GM12878 (cell line): Measurements from ENCODE around the gene TRIM71. TPM values are rescaled to one million over a fixed set of nuclear protein-coding genes. Genes with fewer than 3 reads are reported as not detected.

Experiments used
- ATAC-seq: fragments of 200-7000 bp; cut with Tn5 transposase; 3 replicates; pipeline ENCODE4 v1.9.1; 2020; ENCODE audit warnings: mild to moderate bottlenecking, moderate library complexity
- BruUV-seq: library from RNA; stranded (reverse); fragments of 400-500 nt; replicated peaks from 2 replicates; lab custom pipeline; 2021; lab: Mats Ljungman, UMichigan
- CTCF ChIA-PET: fragments of 300-600 bp; sonication (Branson Sonifier 250); formaldehyde crosslinking; extraction: SDS; loops from one replicate; lab custom pipeline; 2021; ENCODE audit warnings: inconsistent platforms; lab: Yijun Ruan, JAX
- POLR2A ChIA-PET: fragments of 350-600 bp; formaldehyde crosslinking; extraction: SDS; loops from one replicate; lab custom pipeline; 2021; ENCODE audit warnings: inconsistent platforms; lab: Charles Lee
- RAD21 ChIA-PET: fragments of 300-600 bp; sonication (Branson Sonifier 250); formaldehyde crosslinking; loops from one replicate; lab custom pipeline; 2023; ENCODE audit warnings: antibody characterized with exemption; ENCODE audit not compliant: unreplicated experiment; lab: Charles Lee
- SMC1A ChIA-PET: fragments of 300-600 bp; sonication (Branson Sonifier 250); formaldehyde crosslinking; loops from one replicate; lab custom pipeline; 2023; ENCODE audit not compliant: unreplicated experiment, uncharacterized antibody; lab: Charles Lee
- DNase-seq: peaks from one replicate; pipeline ENCODE4 v3.0.0-alpha.2; 2011; ENCODE audit warnings: low read depth, low spot score
- FAIRE-seq: peaks from 3 replicates; lab custom pipeline; 2011; peaks lifted over from hg19 to GRCh38; lab: Jason Lieb, UNC
- H2AFZ ChIP-seq: 2 replicates; pipeline ENCODE4 v1.6.0; 2011; ENCODE audit warnings: low read depth, low read length, control low read depth; ENCODE audit not compliant: control insufficient read depth
- H3K27ac ChIP-seq: 2 replicates; pipeline ENCODE4 v1.5.1; 2011; ENCODE audit warnings: control low read depth; ENCODE audit not compliant: control insufficient read depth, insufficient read depth
- H3K27me3 ChIP-seq, 2 experiments: replicated peaks in 1 of 2; 2 replicates each; pipeline versions ENCODE4 v1.6.0 to v1.6.1; 2011; ENCODE audit warnings: low read length in 1 of 2; ENCODE audit not compliant: control insufficient read depth in 2 of 2, insufficient read depth in 2 of 2
- H3K36me3 ChIP-seq, 2 experiments: 2 replicates each; pipeline ENCODE4 v1.5.1; 2011; ENCODE audit warnings: low read length in 1 of 2; ENCODE audit not compliant: control insufficient read depth in 2 of 2, insufficient read depth in 2 of 2
- H3K4me1 ChIP-seq: 2 replicates; pipeline ENCODE4 v1.6.1; 2011; ENCODE audit warnings: mild to moderate bottlenecking, low read length, moderate library complexity, mixed read lengths; ENCODE audit not compliant: control insufficient read depth, insufficient read depth
- H3K4me2 ChIP-seq: 2 replicates; pipeline ENCODE4 v1.6.0; 2011; ENCODE audit warnings: control low read depth; ENCODE audit not compliant: control insufficient read depth, insufficient read depth
- H3K4me3 ChIP-seq: fragments of 200-600 bp; sonication (generic); 2 replicates; pipeline ENCODE4 v1.5.1; 2016
- H3K79me2 ChIP-seq: 2 replicates; pipeline ENCODE4 v1.6.0; 2011; ENCODE audit warnings: low read length; ENCODE audit not compliant: control insufficient read depth, insufficient read depth
- H3K9ac ChIP-seq: 2 replicates; pipeline ENCODE4 v1.8.0; 2011; ENCODE audit warnings: low read length, control low read depth, mixed read lengths; ENCODE audit not compliant: control insufficient read depth, insufficient read depth
- H3K9me3 ChIP-seq: replicated peaks from 3 replicates; pipeline ENCODE4 v1.5.1; 2011; ENCODE audit warnings: mild to moderate bottlenecking, low read length; ENCODE audit not compliant: control insufficient read depth, insufficient read depth
- H4K20me1 ChIP-seq: 2 replicates; pipeline ENCODE4 v1.6.0; 2011; ENCODE audit not compliant: control insufficient read depth, insufficient read depth
- CREM ChIP-seq: IDR thresholded peaks from 2 replicates; pipeline ENCODE4 v1.6.1; 2014; ENCODE audit warnings: antibody characterized with exemption, low read depth
- HCFC1 ChIP-seq: fragments of 150-350 bp; IDR thresholded peaks from 2 replicates; pipeline ENCODE4 v1.6.1; 2014; ENCODE audit warnings: low read length
- MTA3 ChIP-seq: IDR thresholded peaks from 2 replicates; pipeline ENCODE4 v1.6.1; 2012; ENCODE audit warnings: low read length, inconsistent platforms, borderline replicate concordance
- ZNF217 ChIP-seq: fragments of 450-650 bp; IDR thresholded peaks from 2 replicates; pipeline ENCODE4 v1.6.1; 2017; ENCODE audit warnings: antibody characterized with exemption, mild to moderate bottlenecking
- WGBS: methylation state at CpG from one replicate; pipeline ENCODE4 v1.1.6; 2016; ENCODE audit warnings: low lambda C conversion rate; ENCODE audit not compliant: insufficient replicate concordance, insufficient coverage; ENCODE audit errors: missing lambda C conversion rate; 5-methylcytosine and 5-hydroxymethylcytosine counted together
- in situ Hi-C: fragments of 300-500 bp; cut with MboI; formaldehyde crosslinking; loops from 9 replicates; pipeline ENCODE4 v1.14.3; 2018; ENCODE audit warnings: mixed read lengths
- intact Hi-C: fragments of 100-400 bp; cut with micrococcal nuclease; formaldehyde crosslinking; loops from one replicate; pipeline ENCODE4 v1.14.2; 2022; ENCODE audit not compliant: unreplicated experiment
- polyA plus RNA-seq, 11 experiments: library from polyadenylated mRNA; depleted of rRNA in 4 of 11; unstranded in 6 of 11; stranded (reverse) in 5 of 11; fragments of >200 nt; fragmentation: Nextera tagmentation in 4 of 11; fragmentation: Illumina TruSeq in 1 of 11; extraction: Ambion mirVana in 4 of 11; extraction: Trizol in 1 of 11; gene quantifications; 1 replicate in 1 of 11; 2 replicates in 10 of 11; pipeline versions ENCODE4 v1.2.1 to v1.2.3, GENCODE V29; 2011 to 2016; ENCODE audit warnings: inconsistent platforms in 2 of 11, missing spikeins in 2 of 11, low read depth in 1 of 11
- total RNA-seq, 4 experiments: library from RNA; depleted of rRNA in 3 of 4; stranded (reverse); fragments of >200 nt in 3 of 4; fragmentation: Illumina TruSeq in 1 of 4; extraction: Trizol in 1 of 4; gene quantifications; 2 replicates each; pipeline versions ENCODE4 v1.2.1 to v1.2.3, GENCODE V29; 2013 to 2021
- TF ChIP-seq, protein P1 (sequence below): fragments of 150-350 bp; IDR thresholded peaks from 2 replicates; pipeline ENCODE4 v1.6.1; 2014; ENCODE audit warnings: mild to moderate bottlenecking, low read depth, low read length

The TRIM71 gene
- total and polyA plus RNA-seq, 10 of the 15 experiments (the other 5 are each of a cell fraction or from before 2014, with no cell fraction given) = 0.02 to 1.8 (median 0.16) TPM

- TF ChIP-seq, protein P1, sequence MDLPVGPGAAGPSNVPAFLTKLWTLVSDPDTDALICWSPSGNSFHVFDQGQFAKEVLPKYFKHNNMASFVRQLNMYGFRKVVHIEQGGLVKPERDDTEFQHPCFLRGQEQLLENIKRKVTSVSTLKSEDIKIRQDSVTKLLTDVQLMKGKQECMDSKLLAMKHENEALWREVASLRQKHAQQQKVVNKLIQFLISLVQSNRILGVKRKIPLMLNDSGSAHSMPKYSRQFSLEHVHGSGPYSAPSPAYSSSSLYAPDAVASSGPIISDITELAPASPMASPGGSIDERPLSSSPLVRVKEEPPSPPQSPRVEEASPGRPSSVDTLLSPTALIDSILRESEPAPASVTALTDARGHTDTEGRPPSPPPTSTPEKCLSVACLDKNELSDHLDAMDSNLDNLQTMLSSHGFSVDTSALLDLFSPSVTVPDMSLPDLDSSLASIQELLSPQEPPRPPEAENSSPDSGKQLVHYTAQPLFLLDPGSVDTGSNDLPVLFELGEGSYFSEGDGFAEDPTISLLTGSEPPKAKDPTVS = no peak
- TF ChIP-seq CREM (no peak), ZNF217 (no peak), MTA3 (no peak)
- TF ChIP-seq, all 136 proteins: peak for 0
Measured at GRCh38 chr3:32782407-32782806, 35.4 kb upstream of the TRIM71 start (continued).

DNA sequence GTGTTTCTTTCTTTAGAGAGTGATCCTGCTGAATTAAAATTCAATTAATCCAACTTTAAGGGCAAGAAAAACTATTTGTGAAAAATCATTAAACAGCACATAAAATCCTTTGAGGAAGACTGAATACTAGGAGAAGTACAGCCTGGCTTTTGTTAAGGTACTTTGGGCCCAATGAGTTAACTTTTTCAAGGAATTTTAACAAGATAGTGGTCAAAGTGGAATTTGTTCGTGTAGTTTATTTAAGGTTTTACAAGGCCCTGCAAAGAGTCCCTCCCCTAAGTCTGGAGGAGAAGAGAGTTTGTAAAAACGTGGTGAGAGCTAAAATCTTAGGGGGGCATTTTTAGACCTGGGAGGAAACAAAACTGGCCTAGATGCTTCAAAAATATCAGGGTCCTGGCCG is 26.0 kb upstream of the TRIM71 start:
- no peaks in the 10 kb centered on the region for H4K20me1 ChIP-seq
- H3K9ac ChIP-seq = no peak overlapping the region
- no peak for ATAC-seq
- H3K27me3 ChIP-seq = no peaks in the 10 kb centered on the region
- POLR2A ChIA-PET = interaction anchor here (0.6 kb wide), 1 partner anchor 89 kb away, joined by 4 read pairs; no protein-coding TSS in a partner anchor
- H3K4me3 ChIP-seq = no peak overlapping the region
- 41% methylated on average over 3 of the region's 3 CpGs for WGBS
- no peaks in the 10 kb centered on the region for H3K9me3 ChIP-seq
- in situ Hi-C loops = no loop called here
- BruUV-seq = no TSS peak
- H2AFZ ChIP-seq = no peak overlapping the region
- DNase-seq = no peak
- SMC1A ChIA-PET = interaction anchor here (0.7 to 1.4 kb wide), 3 partner anchors 11 to 102 kb away, joined by 3 read pairs; no protein-coding TSS in a partner anchor
- CTCF ChIA-PET = interaction anchor here (1.5 to 2.1 kb wide), 2 partner anchors 11 to 111 kb away, joined by 3 to 7 read pairs; no protein-coding TSS in a partner anchor
- H3K36me3 ChIP-seq = no peaks in the 10 kb centered on the region
- no peak overlapping the region for H3K4me2 ChIP-seq
- FAIRE-seq = no peak
- H3K4me1 ChIP-seq = no peaks in the 10 kb centered on the region
- no peaks in the 10 kb centered on the region for H3K79me2 ChIP-seq
- TF ChIP-seq HCFC1 = no peak
- TF ChIP-seq, all 136 proteins: peak for 0
- intact Hi-C loops = no loop called here
- RAD21 ChIA-PET = no interaction called here
- no peak overlapping the region for H3K27ac ChIP-seq
